ENCODE measurements around the gene CTDSP2.

CTDSP2 gene

GRCh38 chr12:57817261-57817989, 29.1 kb downstream of the CTDSP2 start:
- Histone ChIP-seq H3K36me3 (ENCODE audit: insufficient read depth, low read length) (peaks cover 36% of the 10 kb centered on the region), H3K4me1 (ENCODE audit: insufficient read depth, low read length) (no peaks in the 10 kb centered on the region), H3K9me3 (ENCODE audit: low read length) (no peaks in the 10 kb centered on the region), H2AFZ (ENCODE audit: low read depth, low read length) (no peak overlapping the region), H3K4me3 (ENCODE audit: low read length) (no peak overlapping the region), H3K27me3 (ENCODE audit: insufficient read depth, low read length) (no peaks in the 10 kb centered on the region)

DNA sequence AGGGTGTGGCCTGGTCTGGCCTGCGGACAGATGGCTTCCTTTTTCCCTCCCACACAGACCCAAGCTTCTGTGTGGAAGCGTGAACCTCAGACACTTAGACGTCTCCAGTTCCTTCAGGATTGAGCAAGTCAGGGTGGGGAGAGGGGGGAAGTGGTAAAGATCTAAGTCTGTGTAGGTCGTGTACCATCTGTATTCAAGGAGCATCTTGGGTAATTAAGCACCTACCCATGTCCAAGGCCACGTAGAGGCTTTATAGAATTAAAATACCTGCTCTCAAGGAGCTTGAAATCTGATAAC, 29.7 kb downstream of the CTDSP2 start:
- H3K36me3 ChIP-seq (ENCODE audit: insufficient read depth, low read length), result peaks cover 30% of the 10 kb centered on the region
- H3K9me3 ChIP-seq (ENCODE audit: low read length), result no peaks in the 10 kb centered on the region
- no peaks in the 10 kb centered on the region for H3K27me3 ChIP-seq (ENCODE audit: insufficient read depth, low read length)
- H3K4me3 ChIP-seq (ENCODE audit: low read length), result no peak overlapping the region
- H2AFZ ChIP-seq (ENCODE audit: low read depth, low read length), result no peak overlapping the region
- no peaks in the 10 kb centered on the region for H3K4me1 ChIP-seq (ENCODE audit: insufficient read depth, low read length)

DNA sequence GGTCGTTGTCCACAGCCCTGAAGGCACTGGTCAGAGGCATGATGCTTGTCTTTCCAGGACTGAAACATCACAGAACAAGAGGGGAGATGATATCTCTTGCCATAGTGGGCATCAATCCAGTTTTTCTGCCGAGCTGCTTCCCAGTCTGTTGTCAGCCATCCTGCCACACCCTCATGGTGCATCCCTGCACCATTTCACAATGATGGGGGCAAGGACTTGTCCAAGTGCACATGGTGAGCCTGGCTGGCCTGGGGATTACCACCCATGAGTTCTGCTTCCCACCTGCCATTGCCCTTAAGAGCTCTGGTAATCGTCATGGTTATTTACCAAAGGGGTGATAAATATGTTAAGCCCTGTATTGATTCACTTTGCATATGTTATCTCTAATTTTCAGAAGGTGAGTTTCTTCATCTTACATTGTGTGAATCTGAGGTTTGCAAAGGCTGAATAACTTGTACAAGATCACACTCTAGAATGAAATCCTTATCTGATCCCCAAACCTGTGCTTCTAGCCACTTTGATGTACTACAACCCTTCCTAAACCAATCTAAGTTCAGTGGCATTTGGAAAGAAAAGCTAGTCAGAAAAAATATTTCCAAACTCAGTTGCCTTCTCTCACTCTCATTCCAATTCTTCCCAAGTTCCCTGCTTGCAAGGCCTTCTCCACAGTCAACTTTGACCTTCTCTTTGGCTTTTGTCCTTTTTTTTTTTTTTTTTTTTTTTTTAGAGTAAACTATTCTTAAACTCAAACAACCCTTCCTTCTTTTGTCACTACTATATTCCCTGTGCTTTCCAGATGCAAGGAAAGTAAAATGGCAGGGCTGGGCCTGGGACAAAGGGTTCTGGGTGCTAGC, 30.3 kb downstream of the CTDSP2 start:
- H3K36me3 ChIP-seq (ENCODE audit: insufficient read depth, low read length), result peaks cover 24% of the 10 kb centered on the region
- H3K27me3 ChIP-seq (ENCODE audit: insufficient read depth, low read length), result no peaks in the 10 kb centered on the region
- H3K4me3 ChIP-seq (ENCODE audit: low read length), result no peak overlapping the region
- no peak overlapping the region for H2AFZ ChIP-seq (ENCODE audit: low read depth, low read length)
- no peaks in the 10 kb centered on the region for H3K9me3 ChIP-seq (ENCODE audit: low read length)
- H3K4me1 ChIP-seq (ENCODE audit: insufficient read depth, low read length), result no peaks in the 10 kb centered on the region

DNA sequence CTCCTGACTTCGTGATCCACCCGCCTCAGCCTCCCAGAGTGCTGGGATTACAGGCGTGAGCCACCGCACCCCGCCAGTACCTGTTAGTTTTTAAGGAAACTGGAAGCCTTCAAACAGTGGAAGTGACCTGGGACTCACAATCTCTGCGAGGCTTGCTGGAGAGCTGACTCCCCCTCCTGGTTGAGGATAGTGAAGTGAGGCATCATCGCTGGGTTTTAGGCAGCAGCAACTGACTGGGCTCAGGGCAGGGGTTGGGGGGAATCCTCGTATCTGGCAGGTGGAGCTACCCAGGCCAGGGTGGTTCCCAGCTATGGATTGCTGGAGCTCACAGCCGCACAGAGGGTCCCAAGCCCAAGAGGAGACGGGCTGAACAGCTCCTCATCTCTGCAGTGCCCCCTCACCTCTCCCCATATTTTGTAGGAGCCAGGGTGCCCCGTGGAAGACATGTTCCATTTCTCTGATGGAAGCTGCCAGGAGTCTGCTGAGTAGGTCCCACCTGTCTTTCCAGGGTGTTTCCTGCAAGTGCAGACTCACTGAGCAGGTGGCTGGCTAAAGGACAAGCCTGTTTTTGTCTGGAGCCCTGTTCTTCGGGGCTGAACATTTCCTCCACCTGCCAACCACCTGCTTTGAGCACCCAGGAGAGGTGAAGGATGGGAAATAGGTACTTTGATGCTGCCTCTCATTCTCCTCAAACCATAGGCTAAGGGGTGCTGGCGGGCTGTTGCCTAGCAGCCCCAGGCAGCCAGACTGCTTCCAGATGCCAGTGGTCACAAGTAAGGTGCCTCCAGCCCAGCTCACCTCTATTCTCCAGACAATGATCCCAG, 31.1 kb downstream of the CTDSP2 start:
- Histone ChIP-seq H3K9me3 (ENCODE audit: low read length) (no peaks in the 10 kb centered on the region), H2AFZ (ENCODE audit: low read depth, low read length) (no peak overlapping the region), H3K4me3 (ENCODE audit: low read length) (no peak overlapping the region), H3K4me1 (ENCODE audit: insufficient read depth, low read length) (no peaks in the 10 kb centered on the region), H3K27me3 (ENCODE audit: insufficient read depth, low read length) (no peaks in the 10 kb centered on the region), H3K36me3 (ENCODE audit: insufficient read depth, low read length) (peaks cover 20% of the 10 kb centered on the region)

GRCh38 chr12:57813971-57814772, 32.4 kb downstream of the CTDSP2 start:
- Histone ChIP-seq H3K36me3 (ENCODE audit: insufficient read depth, low read length) (peaks cover 18% of the 10 kb centered on the region), H3K4me3 (ENCODE audit: low read length) (no peak overlapping the region), H2AFZ (ENCODE audit: low read depth, low read length) (no peak overlapping the region), H3K27me3 (ENCODE audit: insufficient read depth, low read length) (no peaks in the 10 kb centered on the region), H3K4me1 (ENCODE audit: insufficient read depth, low read length) (no peaks in the 10 kb centered on the region), H3K9me3 (ENCODE audit: low read length) (no peaks in the 10 kb centered on the region)

- no peak overlapping the region for H3K4me3 ChIP-seq (ENCODE audit: low read length)
- H2AFZ ChIP-seq (ENCODE audit: low read depth, low read length), result no peak overlapping the region
- peaks cover 26% of the 10 kb centered on the region for H3K36me3 ChIP-seq (ENCODE audit: insufficient read depth, low read length)
- no peaks in the 10 kb centered on the region for H3K27me3 ChIP-seq (ENCODE audit: insufficient read depth, low read length)
- no peaks in the 10 kb centered on the region for H3K4me1 ChIP-seq (ENCODE audit: insufficient read depth, low read length)
- H3K9me3 ChIP-seq (ENCODE audit: low read length), result no peaks in the 10 kb centered on the region
Observed at GRCh38 chr12:57813111-57813970, 33.2 kb downstream of the CTDSP2 start.

DNA sequence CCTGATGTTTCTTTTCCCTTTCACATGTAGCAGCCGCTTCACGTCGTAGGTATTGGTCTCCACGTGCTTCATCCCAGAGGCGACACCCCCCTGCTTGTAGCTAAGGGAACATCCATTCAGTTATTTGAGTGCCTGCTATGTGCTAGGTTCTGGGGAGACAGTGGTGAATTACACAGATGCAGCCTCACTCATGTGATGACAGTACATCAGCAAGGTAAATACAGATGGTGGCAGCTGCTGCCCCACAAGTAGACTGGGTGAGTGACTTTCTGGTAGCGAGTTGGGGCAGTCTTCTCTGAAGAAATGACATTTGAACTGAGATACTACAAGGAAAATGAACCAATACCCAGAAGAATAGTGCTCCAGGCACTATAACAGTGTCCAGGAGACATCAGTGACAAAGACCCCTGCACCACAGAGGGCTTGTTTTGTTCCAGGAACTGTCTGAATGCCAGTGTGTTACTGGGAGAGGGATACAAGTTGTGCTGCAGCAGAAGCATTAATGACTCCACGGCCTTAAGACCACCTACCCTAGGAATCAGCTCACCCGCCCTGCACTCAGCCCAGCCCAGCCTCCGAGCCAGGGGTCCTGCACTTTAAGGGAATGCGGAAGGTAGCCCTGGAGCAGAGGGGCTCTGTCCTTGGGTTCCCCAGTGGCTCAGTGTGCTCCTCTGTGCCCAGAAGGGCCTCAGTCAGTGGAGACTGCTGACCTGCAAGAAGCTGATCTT, 35.3 kb downstream of the CTDSP2 start:
- Histone ChIP-seq H3K27me3 (ENCODE audit: insufficient read depth, low read length) (no peaks in the 10 kb centered on the region), H3K4me3 (ENCODE audit: low read length) (no peak overlapping the region), H3K4me1 (ENCODE audit: insufficient read depth, low read length) (no peaks in the 10 kb centered on the region), H3K9me3 (ENCODE audit: low read length) (no peaks in the 10 kb centered on the region), H3K36me3 (ENCODE audit: insufficient read depth, low read length) (peaks cover 39% of the 10 kb centered on the region), H2AFZ (ENCODE audit: low read depth, low read length) (no peak overlapping the region)

DNA sequence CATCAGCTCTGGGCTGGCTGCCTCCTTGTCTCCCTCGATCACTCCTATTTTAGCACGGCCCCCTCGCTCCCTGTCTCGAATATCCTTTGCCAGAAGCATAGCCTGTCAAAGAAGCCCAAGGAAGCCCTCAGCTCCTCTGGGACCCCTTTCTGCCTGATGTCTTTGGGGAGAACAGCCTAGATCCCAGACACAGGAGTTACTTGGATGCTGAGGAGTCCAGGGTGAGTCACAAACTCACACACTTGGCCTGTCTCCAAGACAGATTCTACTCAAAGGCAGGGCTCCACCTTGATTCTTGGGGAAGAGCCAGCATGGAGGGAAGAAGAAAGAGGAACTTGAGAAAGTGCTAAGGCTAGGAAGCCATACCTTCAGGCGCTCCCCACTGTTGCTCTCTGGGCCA, 36.1 kb downstream of the CTDSP2 start:
- Histone ChIP-seq H3K9me3 (ENCODE audit: low read length) (no peaks in the 10 kb centered on the region), H3K27me3 (ENCODE audit: insufficient read depth, low read length) (no peaks in the 10 kb centered on the region), H3K36me3 (ENCODE audit: insufficient read depth, low read length) (peaks cover 39% of the 10 kb centered on the region), H3K4me3 (ENCODE audit: low read length) (no peak overlapping the region), H2AFZ (ENCODE audit: low read depth, low read length) (no peak overlapping the region), H3K4me1 (ENCODE audit: insufficient read depth, low read length) (no peaks in the 10 kb centered on the region)

- H3K4me1 ChIP-seq (ENCODE audit: insufficient read depth, low read length), result no peaks in the 10 kb centered on the region
- no peak overlapping the region for H2AFZ ChIP-seq (ENCODE audit: low read depth, low read length)
- peaks cover 39% of the 10 kb centered on the region for H3K36me3 ChIP-seq (ENCODE audit: insufficient read depth, low read length)
- H3K4me3 ChIP-seq (ENCODE audit: low read length), result no peak overlapping the region
- H3K9me3 ChIP-seq (ENCODE audit: low read length), result no peaks in the 10 kb centered on the region
- no peaks in the 10 kb centered on the region for H3K27me3 ChIP-seq (ENCODE audit: insufficient read depth, low read length)
Observed at GRCh38 chr12:57809425-57809824, 37.1 kb downstream of the CTDSP2 start.

DNA sequence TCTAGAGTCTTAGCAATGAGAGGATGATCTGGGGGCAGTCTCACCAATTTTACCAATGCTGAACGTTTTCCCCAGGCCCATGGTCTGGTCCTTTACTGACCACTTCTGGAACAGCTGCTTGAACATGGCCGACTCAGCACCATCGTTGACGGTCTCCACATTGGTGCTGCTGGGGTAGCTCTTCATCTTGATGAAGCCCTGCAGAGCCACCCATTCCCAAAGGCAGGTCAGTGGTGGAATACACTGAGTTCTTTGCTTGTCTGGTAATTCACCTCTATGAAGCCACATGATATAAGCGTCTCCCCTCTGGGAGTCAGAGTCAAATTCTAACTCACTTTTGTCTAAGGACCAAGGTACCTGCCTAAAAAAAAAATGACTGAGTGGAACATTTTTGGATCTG, 38.2 kb downstream of the CTDSP2 start:
- Histone ChIP-seq H2AFZ (ENCODE audit: low read depth, low read length) (no peak overlapping the region), H3K4me3 (ENCODE audit: low read length) (no peak overlapping the region), H3K4me1 (ENCODE audit: insufficient read depth, low read length) (no peaks in the 10 kb centered on the region), H3K36me3 (ENCODE audit: insufficient read depth, low read length) (peaks cover 43% of the 10 kb centered on the region), H3K27me3 (ENCODE audit: insufficient read depth, low read length) (no peaks in the 10 kb centered on the region), H3K9me3 (ENCODE audit: low read length) (no peaks in the 10 kb centered on the region)

DNA sequence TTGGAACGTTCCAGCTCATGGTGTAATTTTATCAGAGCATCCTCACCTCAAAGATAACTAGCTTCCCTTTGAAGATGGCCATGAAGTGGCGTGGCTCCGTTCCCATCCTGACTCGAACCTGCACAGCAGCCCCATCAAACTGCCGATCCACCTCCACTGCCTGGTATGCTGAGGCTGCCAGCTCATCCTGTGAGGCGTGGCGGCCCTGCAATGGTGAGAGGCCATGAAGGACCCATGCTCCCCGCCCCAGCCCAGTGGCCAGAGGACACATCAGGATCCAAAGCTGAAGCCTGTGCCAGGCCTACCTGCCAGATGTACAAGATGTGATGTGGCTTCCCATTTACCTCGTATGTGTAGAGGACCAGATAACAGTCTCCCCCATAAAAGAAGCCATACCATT, 39.2 kb downstream of the CTDSP2 start:
- Histone ChIP-seq H3K36me3 (ENCODE audit: insufficient read depth, low read length) (peaks cover 41% of the 10 kb centered on the region), H3K4me1 (ENCODE audit: insufficient read depth, low read length) (no peaks in the 10 kb centered on the region), H3K9me3 (ENCODE audit: low read length) (no peaks in the 10 kb centered on the region), H2AFZ (ENCODE audit: low read depth, low read length) (no peak overlapping the region), H3K27me3 (ENCODE audit: insufficient read depth, low read length) (no peaks in the 10 kb centered on the region), H3K4me3 (ENCODE audit: low read length) (no peak overlapping the region)
